Stomach (tissue), 9 donors: Measurements from ENCODE around the gene SDCCAG8. TPM values are rescaled to one million over a fixed set of nuclear protein-coding genes. Genes with fewer than 3 reads are reported as not detected.

Experiments
- DNase-seq, 2 donors: peaks; one replicate each; pipeline versions ENCODE4 v3.0.0 to v3.0.0-alpha.2; 2013 to 2019
- H3K27ac ChIP-seq, 5 donors: fragments of 200-600 bp in 4 of 5; sonication (generic) in 4 of 5; one replicate each; pipeline ENCODE4 v1.5.1; 2013 to 2019; ENCODE audit warnings: mild to moderate bottlenecking in 1 of 5, moderate library complexity in 1 of 5
- H3K27me3 ChIP-seq, 3 donors: fragments of 200-600 bp; sonication (generic); one replicate each; pipeline ENCODE4 v1.5.1; 2017 to 2019; ENCODE audit warnings: mixed run types in 1 of 3
- H3K36me3 ChIP-seq, 4 donors: fragments of 200-600 bp; sonication (generic); 1 replicate in 3 of 4; 2 replicates in 1 of 4; pipeline ENCODE4 v1.5.1; 2016 to 2019
- H3K4me1 ChIP-seq, 4 donors: fragments of 200-600 bp; sonication (generic); one replicate each; pipeline ENCODE4 v1.5.1; 2016 to 2019
- H3K4me3 ChIP-seq, 4 donors: fragments of 200-600 bp; sonication (generic) in 3 of 4; one replicate each; pipeline ENCODE4 v1.5.1; 2016 to 2019; ENCODE audit warnings: mild to moderate bottlenecking in 1 of 4
- H3K9me3 ChIP-seq, 4 donors: fragments of 200-600 bp; sonication (generic); one replicate each; pipeline ENCODE4 v1.5.1; 2016 to 2019
- CTCF ChIP-seq, 7 experiments: fragments of 450-650 bp in 4 of 7; fragments of 200-600 bp in 3 of 7; sonication (generic) in 3 of 7; IDR thresholded peaks; one replicate each; pipeline ENCODE4 v1.5.1; 2016 to 2019; ENCODE audit warnings: antibody characterized with exemption in 7 of 7, control low read depth in 2 of 7, mild to moderate bottlenecking in 1 of 7
- EP300 ChIP-seq: sonication (generic); formaldehyde crosslinking; IDR thresholded peaks from one replicate; pipeline ENCODE4 v1.6.1; 2017; ENCODE audit warnings: antibody characterized with exemption
- POLR2A ChIP-seq, 4 donors: fragments of 450-650 bp; IDR thresholded peaks; one replicate each; pipeline ENCODE4 v1.6.1; 2016; ENCODE audit warnings: antibody characterized with exemption in 4 of 4, control low read depth in 2 of 4, mild to moderate bottlenecking in 1 of 4, moderate library complexity in 1 of 4
- POLR2AphosphoS5 ChIP-seq, 3 donors: sonication (generic); formaldehyde crosslinking; IDR thresholded peaks; one replicate each; pipeline ENCODE4 v1.6.1; 2016; ENCODE audit warnings: antibody characterized with exemption in 3 of 3
- whole genome bisulfite sequencing, 5 donors: extraction: QIAGEN DNeasy Blood & Tissue Kit in 3 of 5; methylation state at CpG; one replicate each; pipeline versions ENCODE4 v1.1.5 to v1.1.7; 2013 to 2018; 5-methylcytosine and 5-hydroxymethylcytosine counted together
- intact Hi-C: fragments of 100-400 bp; cut with DNase I; formaldehyde crosslinking; loops from one replicate; pipeline ENCODE4 v1.15.1; 2023; ENCODE audit warnings: low total_unique reads
- polyA plus RNA-seq, 3 donors: library from polyadenylated mRNA; stranded (reverse); fragments of 200-250 nt; gene quantifications; one replicate each; pipeline ENCODE4 v1.2.3, GENCODE V29; 2013
- total RNA-seq, 5 donors: library from RNA; depleted of rRNA; stranded (reverse); fragments of >200 nt; gene quantifications; one replicate each; pipeline versions ENCODE4 v1.1.0 to v1.2.3, GENCODE V29; 2014 to 2016
- donor health status: healthy with polysubstance abuse.
- donor health status: Bipolar disorder and iron deficiency.
- donor health status: healthy.

The SDCCAG8 gene
- total and polyA plus RNA-seq, 8 donors = 16.3 to 184 (median 24.5) TPM

GRCh38 chr1:243529512-243529911 lies 273.7 kb downstream of the SDCCAG8 start:
- no peak for DNase-seq
- intact Hi-C loops = no loop called here
- Histone ChIP-seq H3K36me3 (peaks cover 0 to under 1% (median 0%) of the 10 kb centered on the region in 4 donors), H3K27me3 (no peaks in the 10 kb centered on the region), H3K4me3 (no peak overlapping the region), H3K4me1 (peaks cover 0 to 4% (median under 1%) of the 10 kb centered on the region in 4 donors), H3K27ac (no peak overlapping the region), H3K9me3 (no peaks in the 10 kb centered on the region)
- TF ChIP-seq EP300 (no peak), POLR2A (IDR thresholded peaks at IDR 0.05) (no peak), CTCF (IDR thresholded peaks at IDR 0.05) (no peak), POLR2AphosphoS5 (IDR thresholded peaks at IDR 0.05) (no peak)
- 80 to 99% (median 97%) methylated on average over 4 of the region's 4 CpGs for WGBS, 5 donors

GRCh38 chr1:243535014-243535413 lies 279.2 kb downstream of the SDCCAG8 start:
- Histone ChIP-seq H3K4me3 (no peak overlapping the region), H3K9me3 (no peaks in the 10 kb centered on the region), H3K27me3 (no peaks in the 10 kb centered on the region), H3K36me3 (no peaks in the 10 kb centered on the region), H3K4me1 (no peaks in the 10 kb centered on the region), H3K27ac (no peak overlapping the region)
- TF ChIP-seq POLR2A (IDR thresholded peaks at IDR 0.05) (no peak), EP300 (no peak), POLR2AphosphoS5 (IDR thresholded peaks at IDR 0.05) (no peak), CTCF (IDR thresholded peaks at IDR 0.05) (no peak)
- DNase-seq = no peak
- WGBS, 5 donors = 85 to 96% (median 92%) methylated on average over 1 of the region's 1 CpG
- intact Hi-C loops = no loop called here

- no peak overlapping the region for H3K27ac ChIP-seq
- intact Hi-C loops = no loop called here
- H3K27me3 ChIP-seq = no peaks in the 10 kb centered on the region
- peaks cover 0 to 5% (median 2%) of the 10 kb centered on the region in 4 donors for H3K36me3 ChIP-seq
- DNase-seq = no peak
- H3K4me1 ChIP-seq = no peaks in the 10 kb centered on the region
- H3K4me3 ChIP-seq = no peak overlapping the region
- no peaks in the 10 kb centered on the region for H3K9me3 ChIP-seq
- TF ChIP-seq CTCF (IDR thresholded peaks at IDR 0.05) (no peak), POLR2A (IDR thresholded peaks at IDR 0.05) (no peak), EP300 (no peak), POLR2AphosphoS5 (IDR thresholded peaks at IDR 0.05) (no peak)
Measured at GRCh38 chr1:243539636-243540035, 283.8 kb downstream of the SDCCAG8 start.

- Histone ChIP-seq H3K4me3 (no peak overlapping the region), H3K27ac (no peak overlapping the region), H3K27me3 (no peaks in the 10 kb centered on the region), H3K4me1 (no peaks in the 10 kb centered on the region), H3K9me3 (no peaks in the 10 kb centered on the region), H3K36me3 (peaks cover 0 to 5% (median 2%) of the 10 kb centered on the region in 4 donors)
- no peak for TF ChIP-seq POLR2AphosphoS5 (IDR thresholded peaks at IDR 0.05)
- TF ChIP-seq EP300 = no peak
- TF ChIP-seq CTCF (IDR thresholded peaks at IDR 0.05) = no peak
- no peak for TF ChIP-seq POLR2A (IDR thresholded peaks at IDR 0.05)
- 60 to 69% (median 68%) methylated on average over 7 of the region's 7 CpGs for WGBS, 5 donors
- DNase-seq = no peak
- intact Hi-C loops = no loop called here
Measured at GRCh38 chr1:243542739-243543415, 287.0 kb downstream of the SDCCAG8 start.
